NOMO-1 treated with dmso at 0.1 percent for 144 hours (cell line): ENCODE measurements around the gene MRAS.

Source experiments
- DNase-seq: peaks from one replicate; lab custom pipeline; 2025; ENCODE audit not compliant: unreplicated experiment; lab: John Stamatoyannopoulos, UW

The MRAS gene

DNA sequence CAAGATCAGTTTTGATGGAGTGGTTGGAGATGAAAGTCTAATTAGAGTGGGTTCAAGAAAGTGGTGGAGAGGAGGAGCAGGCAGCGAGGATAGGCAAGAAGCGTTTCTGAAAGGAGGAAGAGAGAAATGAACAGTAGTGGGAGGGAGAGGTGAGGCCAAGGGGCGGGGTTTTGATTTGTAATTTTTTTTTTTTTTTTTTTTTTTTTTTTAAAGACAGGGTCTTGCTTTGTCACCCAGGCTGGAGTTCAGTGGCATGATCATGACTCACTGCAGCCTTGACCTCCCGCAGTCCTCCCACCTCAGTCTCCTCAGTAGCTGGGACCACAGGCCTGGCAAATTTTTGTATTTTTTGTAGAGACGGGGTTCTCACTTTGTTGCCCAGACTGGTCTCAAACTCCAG is 36.6 kb downstream of the MRAS start:
- no peak for DNase-seq

DNA sequence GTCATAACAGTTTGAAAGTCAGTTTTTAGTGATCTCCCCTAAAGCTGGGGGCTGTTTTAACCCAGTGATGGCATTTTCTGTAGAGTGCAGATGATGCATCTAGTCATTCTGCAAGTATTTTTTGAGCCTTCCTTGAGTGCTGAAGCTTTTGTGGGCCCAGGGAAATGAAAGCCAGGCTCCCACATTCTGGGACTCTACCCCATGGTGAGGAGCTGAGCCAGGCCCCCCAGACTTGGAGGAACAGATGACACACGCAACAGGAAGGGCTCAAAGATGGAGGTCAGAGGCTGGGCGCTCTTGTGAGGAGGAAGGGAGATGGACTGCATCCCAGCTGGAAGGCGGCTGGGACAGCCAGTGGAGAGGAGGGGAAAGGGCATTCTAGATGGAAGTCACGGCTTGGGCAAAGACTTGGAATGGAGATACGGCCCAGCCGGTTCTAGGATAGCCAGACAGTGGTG is 40.8 kb downstream of the MRAS start:
- no peak for DNase-seq

DNA sequence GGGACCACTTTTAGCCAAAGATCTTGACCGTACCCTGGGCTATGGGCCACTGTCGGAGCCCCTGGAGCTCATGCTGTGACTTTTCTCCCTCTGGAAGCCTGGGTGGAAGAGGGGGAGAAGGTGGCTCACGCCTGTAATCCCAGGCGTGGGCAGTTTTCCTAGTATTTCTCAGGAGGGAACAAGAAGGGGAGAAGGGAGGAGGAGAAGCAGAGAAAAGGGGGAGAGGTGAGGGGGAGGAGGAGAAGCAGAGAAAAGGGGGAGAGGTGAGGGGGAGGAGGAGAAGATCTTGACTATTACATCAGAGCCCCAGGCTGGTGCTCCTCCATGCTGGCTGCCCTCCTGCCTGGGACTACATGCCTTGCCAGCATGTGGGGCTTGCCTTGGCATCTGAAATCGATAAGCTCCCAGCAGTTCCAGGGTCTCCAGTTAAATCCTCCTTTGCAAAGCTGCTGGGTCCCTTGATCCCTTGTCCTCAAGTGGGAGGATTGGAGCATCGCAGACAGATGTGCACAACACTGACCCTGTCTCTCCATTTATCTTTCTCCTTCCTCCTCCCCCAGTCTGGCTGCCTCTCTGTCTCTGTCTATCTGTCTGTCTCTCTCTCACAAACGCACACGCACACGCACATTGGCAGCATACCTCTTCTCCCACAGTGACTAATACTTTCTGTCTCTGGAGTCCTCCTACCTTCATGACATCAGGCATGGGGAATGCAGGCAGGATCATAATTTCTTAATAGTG is 41.6 kb downstream of the MRAS start:
- DNase-seq = no peak

DNA sequence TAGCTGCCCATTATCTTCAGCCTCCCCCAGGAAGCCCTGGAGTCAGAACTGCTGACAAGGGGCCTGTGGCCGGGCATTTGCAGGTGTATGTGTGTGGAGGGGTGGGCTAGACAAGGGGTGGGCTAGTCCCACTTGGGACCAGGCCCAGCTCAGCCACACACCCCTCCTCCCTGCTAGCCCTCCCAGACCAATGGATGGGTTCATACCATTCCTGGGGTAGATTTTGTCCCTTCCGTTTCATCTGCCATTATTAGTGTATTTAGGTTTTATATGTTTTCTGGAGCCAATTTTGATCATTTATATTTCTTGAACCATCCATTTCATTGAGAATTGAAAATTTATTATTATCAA is 42.2 kb downstream of the MRAS start:
- no peak for DNase-seq

DNA sequence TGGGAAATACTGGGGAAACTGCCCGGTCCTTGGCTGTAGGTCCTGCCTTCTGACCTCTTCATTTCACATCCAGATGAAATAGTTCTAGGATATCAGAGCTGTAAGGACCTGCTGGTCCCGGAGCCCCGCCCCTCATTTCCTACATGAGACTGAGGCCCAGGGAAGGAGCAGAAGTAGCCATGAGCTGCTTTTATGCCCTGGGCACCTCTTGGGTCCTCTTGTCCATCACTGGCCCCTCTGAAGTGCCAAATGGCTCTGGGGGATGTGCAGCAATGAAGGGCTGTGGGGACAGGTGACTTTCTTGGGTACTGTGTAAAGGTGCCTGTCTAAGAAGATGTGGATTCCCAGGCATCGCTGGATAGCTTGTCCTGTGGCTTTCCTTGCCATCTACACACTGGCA is 45.8 kb downstream of the MRAS start:
- DNase-seq = no peak

DNA sequence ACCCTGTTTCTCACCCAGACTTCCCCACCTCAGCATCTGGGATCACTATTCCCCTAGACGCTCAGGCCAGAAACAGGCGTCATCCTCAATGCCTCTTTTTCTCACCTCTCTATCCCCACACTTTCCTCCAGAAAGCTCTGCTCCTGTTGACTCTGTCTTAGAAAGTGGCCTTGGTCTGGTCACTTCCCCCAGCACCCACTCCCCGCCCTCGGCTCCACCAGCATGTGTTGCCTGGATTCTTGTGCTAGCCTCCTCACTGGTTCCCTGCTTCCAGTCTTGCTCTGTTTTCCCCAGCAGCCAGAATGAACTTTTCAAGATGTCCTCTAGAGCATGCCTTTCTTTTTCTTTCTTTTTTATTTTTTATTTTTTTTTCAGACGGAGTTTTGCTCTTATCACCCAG is 46.3 kb downstream of the MRAS start:
- DNase-seq = no peak

DNA sequence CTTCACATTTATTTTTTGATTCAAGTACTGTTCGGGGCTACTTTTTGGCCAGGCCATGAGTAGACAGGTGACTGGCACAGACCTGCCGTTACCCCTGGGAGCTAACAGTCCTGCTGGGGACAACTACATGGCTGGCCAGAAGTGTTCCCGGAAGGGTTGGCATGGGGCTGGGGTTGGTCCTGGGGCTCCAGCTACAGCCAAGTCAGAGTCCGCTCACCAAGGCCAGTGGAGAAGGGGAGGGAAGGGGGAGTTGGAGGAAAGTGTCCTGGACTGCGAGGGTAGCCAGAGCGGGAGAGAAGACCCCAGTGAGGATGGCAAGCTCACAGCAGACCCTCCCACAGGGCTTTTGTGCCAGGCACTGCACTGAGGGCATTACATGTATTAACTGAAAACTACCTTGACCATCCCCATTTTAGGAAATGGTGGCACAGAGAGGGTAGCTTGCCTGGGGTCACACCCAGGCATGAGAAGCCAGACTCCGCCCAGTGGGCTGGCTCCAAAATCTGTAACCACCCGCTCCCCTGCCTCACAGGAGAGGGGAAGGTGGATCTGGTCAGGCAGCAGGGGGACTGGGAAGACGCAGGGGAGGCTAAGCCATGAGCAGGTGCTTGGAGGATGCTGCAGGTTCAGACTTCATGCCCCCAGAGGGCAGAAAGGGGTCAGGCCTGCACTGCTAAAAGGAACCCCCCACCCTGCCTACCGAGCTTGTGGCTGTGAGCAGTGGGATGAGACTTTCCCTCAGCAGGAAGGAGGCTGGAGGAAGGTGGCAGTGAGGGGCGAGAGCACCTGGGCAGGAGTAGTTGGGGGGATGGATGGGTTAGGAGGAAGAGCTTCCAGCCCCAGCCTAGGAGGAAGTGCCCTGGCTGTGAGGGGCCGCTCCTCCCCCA is 47.7 kb downstream of the MRAS start:
- DNase-seq = no peak

DNA sequence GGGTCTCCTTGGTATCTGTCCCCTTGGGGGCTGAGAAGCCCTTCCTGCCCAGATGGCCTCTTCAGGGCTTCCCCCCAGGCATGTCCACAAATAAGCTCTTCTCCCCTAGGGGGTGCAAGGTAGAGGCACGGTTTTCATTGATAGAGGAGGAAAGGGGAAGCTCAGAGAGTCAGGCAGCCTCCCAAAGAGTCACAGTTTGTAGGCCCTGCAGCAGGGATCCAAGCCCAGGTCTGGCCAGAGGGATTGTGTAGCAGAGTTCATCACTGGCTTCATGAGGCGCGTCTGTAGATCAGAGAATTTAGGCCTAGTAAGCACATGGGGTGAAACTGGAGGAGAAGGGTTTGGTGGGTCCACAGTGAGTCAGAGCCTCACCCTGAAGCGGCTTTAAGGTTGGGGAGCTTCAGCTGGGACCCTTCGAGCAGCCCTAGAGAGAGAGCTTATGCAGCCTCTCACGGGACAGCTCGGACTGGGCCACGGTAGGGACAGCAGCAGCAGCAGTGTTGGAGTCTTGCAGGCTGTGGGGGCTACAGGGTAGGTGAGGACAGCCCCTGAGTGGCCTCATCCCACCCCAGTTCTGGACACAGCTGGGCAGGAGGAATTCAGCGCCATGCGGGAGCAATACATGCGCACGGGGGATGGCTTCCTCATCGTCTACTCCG is 48.5 kb downstream of the MRAS start:
- DNase-seq = no peak

DNA sequence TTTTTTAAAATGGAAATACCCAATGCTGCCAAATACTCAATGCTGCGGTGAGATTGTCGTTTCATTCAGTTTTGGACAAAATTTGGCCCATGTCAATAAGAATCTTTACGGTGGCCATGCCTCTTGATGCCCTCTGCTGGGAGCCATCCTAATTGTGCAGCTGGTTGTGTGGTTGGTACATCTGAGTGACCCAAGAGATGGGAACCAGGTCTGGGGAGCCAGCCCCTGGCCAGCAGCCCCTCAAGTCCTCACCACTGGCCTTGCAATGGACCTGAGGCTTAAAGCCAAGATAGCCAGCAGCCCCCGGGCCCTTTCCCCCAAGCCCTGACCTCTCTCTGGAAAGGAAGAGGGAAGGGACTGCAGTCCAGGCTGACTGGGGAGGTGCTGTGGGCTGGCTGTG is 49.6 kb downstream of the MRAS start:
- no peak for DNase-seq

DNA sequence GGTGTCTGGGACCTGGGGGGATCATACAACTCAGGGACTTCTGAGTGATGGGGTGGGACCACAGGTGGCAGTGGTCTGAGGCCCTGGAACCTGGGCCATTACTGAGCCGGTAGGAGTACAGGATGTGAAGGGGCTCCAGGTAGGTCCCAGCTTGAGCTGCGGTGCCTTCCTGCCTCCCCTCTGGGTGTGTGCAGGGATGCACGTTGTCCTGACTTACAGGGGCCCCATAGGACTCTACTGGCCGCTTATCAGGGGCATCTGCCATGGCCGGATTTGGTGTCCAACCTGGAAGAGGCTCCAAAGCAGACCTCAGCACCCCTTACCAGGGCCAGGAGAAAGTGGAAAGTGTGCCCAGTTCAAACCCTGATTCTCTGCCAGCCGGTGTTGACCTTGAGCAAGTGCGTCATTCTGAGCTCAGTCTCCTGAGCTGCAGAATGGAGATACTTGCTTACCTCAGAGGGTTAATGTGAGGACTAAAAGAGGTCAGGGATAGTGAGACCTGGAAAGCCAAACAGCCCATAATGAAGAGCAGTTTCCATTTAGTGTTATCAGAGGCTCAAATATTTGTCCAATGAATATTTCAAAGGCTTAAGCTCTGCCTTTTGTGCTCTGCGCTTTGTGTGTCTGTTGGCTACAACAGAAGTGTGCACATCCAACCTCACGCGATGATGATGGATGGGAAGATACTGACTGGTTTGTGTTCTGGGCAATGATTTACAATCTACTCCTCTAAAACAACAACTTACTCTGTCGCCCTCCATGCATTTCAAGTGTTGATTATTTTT is 50.6 kb downstream of the MRAS start:
- DNase-seq = no peak

DNA sequence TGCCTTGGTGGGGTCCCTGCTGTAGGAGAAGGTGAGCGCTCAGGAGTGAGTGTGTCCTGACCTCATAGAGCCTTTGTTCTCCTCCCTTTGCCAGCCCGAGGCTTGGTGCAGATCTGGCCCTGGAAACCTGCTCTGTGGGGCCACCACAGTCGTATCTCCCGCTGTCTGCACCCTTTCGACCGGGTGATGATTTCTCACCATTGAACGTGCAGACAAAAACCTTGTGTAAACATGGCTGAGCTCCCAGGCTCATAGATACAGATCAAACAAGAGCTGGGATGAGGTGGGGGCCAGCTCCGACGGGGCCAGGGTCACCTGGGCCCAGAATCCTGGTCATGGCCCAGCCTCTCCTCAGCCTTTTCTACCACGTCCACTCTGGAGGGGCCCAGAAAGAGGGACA is 51.4 kb downstream of the MRAS start:
- no peak for DNase-seq

DNA sequence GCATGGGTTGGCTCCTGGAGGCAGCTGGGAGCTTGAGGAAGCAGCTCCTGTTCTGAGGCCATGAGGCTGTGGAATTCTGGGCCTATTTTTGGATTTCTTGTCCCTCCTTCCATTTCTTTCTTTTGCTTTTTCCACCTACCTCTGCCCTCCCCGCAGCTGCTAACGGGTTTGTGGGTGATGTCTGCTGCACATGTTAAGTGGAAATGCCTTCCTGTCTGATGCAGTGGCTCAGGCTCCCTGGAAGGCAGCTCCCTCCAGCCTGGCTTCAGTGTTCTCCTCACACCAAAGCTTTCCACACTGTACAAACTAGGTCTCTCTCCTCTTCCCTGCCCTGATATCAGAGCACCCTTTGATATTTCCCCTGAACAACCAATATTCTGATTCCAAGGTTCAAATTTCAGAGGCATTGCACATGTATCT is 52.3 kb downstream of the MRAS start:
- DNase-seq = no peak

DNA sequence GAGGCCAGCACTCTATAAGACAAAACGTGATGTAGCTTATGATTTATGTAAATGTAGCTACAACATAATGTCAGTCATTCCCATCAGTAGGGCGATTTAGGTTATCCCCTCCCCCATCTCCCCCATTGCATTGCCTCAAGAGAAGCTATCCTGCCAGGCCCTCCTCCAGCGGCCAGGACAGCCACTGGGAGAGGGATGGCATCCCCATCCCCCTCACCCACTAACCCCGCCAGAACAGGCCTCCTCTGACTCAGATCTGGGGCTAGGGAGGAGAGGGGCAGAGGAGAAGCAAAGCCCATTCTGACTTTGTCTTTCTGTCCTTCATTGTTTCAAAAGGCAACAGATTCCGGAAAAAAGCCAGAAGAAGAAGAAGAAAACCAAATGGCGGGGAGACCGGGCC is 53.5 kb downstream of the MRAS start:
- DNase-seq = no peak

DNA sequence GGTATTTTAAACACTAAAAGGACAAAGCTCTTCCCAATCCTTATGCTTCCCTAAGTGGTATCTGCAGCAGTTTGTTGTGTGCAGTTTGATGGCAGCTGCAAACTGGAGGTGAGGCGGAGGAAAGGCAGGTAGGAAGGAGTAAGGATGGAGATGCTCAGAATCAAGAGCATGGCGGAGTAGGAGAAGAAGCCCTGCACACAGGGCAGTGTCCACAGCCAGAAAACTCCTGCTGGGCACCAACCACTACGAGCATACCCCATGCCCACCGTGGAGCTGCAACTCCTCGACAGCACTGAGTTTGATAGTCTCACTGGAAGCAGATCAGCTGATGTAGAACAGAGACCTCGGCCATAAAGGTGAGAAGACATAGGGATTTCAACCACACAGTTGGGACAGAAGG is 55.7 kb downstream of the MRAS start:
- DNase-seq = no peak

DNA sequence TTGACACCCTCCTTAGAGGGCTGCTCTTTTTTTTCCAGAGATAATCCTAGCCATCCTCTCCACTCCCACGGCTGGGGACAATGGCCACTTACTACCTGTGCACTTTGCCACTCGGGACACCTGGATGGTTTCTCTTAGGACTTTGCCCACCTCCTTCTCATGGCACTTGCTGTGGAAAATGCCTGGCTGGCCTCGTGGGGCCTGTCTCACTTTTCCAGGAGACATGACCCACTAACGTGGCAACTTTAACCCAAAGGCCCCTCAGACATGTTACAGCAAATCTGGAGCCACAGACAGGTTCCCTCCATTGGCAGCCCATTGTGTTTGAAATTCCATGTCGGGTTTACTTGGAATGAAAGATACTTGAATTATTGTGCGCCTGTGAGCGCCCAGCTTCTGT is 56.6 kb downstream of the MRAS start:
- DNase-seq = no peak

DNA sequence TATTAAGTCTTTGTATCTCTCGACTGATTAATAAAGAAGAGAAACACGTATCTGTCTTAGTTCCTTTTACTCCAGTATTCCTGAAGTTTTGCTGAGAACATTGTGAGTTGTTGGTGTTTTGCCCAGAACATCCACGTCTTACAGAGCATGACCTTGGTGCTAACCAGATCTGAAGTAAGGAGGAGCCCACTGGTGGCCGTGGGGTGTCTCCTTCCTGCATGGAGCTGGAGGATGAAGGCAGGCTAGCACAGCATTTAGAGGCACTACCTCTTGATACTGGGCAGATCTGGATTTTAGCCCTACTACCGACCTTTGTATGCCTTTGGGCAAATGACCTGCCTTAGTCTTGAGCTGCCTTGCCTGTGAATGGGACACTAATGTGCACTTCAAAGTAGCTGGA is 57.1 kb downstream of the MRAS start:
- DNase-seq = no peak

DNA sequence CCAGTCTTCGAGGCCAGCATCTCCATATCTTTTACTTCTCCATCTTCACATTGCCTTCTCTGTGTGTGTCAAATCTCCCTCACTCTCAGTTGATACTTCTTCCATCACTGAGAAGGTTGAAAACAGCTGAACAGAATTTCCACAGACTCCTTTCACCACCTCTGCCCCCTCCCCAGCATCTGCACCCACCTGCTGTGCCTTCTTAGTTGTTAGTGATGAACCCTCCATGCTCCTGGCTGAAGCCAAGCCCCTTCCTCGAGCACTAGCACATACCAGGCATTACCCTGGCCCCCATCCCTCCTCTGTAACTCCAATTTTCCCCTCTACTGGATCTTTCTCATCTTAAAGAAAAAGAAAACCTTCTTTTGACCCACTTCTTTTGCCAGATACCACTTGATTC is 58.2 kb downstream of the MRAS start:
- DNase-seq = no peak

DNA sequence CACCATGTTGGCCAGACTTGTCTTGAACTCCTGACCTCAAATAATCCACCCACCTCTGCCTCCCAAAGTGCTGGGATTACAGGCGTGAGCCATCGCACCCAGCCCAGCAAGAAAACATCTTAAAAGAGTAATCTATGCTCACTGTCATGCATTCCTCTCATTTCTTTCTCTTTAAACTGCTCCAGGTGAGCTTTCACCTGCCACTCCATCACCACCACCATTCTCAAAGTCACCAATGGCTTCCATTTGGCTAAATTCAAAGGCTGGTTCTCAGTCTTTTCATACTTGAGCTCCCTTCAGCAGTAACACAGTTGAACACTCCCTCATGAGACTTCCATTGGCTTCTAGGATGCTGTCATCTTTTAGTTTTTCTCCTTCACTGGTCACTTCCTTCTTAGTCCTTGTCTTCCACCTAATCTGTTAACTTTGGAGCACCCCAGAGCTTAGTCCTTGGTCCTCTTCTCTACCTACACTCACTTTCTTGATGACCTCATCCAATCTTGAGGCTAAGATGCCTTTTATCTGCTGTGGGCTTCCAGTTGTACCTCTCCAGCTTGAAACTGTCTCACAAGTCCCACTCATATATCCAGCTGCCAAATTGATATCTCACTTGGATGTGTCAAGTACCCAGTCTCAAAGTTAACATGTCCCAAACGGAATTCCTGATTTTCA is 59.0 kb downstream of the MRAS start:
- DNase-seq = no peak

DNA sequence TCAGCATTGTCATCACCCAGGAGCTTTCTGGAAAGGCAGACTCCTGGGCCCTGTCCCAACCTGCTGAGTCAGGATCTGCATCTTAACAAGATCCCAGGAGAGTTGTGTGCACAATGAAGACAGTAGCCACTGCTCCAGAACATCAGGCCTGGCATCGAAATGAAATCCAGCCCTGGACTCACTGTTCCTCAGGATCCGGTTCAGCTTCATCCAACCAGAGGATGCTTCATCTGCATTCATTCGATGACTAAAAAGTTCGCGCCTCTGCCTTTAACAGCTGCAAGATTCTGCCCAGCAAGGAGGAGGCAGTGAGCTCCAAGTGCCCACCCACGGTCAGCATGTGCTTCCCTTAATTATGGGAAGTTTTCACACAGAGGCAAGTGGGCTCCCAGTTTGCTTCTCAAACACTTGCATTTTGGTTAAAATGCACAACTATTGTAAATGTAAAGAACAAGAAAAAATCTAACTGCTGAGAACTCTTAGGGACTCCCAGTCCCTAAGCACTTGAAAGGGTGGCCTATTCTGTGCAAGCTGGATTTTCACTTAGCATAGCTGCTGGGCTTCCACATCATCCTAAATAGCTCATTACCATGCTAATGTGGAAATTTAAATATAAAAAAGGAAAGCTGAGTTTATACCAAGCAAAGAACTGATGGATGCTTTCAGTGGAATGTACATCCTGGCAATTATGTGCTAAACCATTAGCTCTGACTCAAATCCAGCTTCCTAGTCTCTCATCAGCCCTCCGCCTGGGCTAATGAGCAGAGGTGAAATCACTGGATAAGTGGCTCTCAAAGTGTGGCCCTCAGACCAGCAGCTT is 60.6 kb downstream of the MRAS start:
- DNase-seq = no peak
